CD14-positive monocyte (primary cell): ENCODE results near the gene NID2. TPM values are rescaled to one million over a fixed set of nuclear protein-coding genes. Genes with fewer than 3 reads are reported as not detected.

Experiments used
- DNase-seq, 3 donors: peaks; one replicate each; pipeline ENCODE4 v3.0.0-alpha.2; 2011 to 2022
- H2AFZ ChIP-seq: 2 replicates; pipeline ENCODE4 v1.6.0; 2012; ENCODE audit warnings: mild to moderate bottlenecking, low read depth, low read length, inconsistent platforms; ENCODE audit not compliant: insufficient read depth, poor library complexity, severe bottlenecking
- H3K27ac ChIP-seq, 2 donors: 1 replicate in 1 of 2; 2 replicates in 1 of 2; pipeline ENCODE4 v1.5.1; 2012 to 2013; ENCODE audit warnings: low read length in 2 of 2, control low read depth in 1 of 2, inconsistent platforms in 1 of 2, low read depth in 1 of 2, mild to moderate bottlenecking in 1 of 2
- H3K27me3 ChIP-seq, 2 donors: one replicate each; pipeline versions ENCODE4 v1.6.0 to v1.6.1; 2011 to 2013; ENCODE audit warnings: low read length in 2 of 2; ENCODE audit not compliant: control insufficient read depth in 2 of 2, insufficient read depth in 2 of 2
- H3K36me3 ChIP-seq, 2 donors: replicated peaks in 1 of 2; 1 replicate in 1 of 2; 2 replicates in 1 of 2; pipeline versions ENCODE4 v1.5.1 to v1.6.1; 2012 to 2013; ENCODE audit warnings: low read length in 2 of 2, control low read depth in 1 of 2, inconsistent platforms in 1 of 2, mild to moderate bottlenecking in 1 of 2; ENCODE audit not compliant: insufficient read depth in 2 of 2, control insufficient read depth in 1 of 2
- H3K4me1 ChIP-seq, 2 donors: 1 replicate in 1 of 2; 2 replicates in 1 of 2; pipeline versions ENCODE4 v1.5.1 to v1.6.1; 2012 to 2013; ENCODE audit warnings: low read length in 2 of 2, control low read depth in 1 of 2, inconsistent platforms in 1 of 2, mild to moderate bottlenecking in 1 of 2, moderate library complexity in 1 of 2; ENCODE audit not compliant: insufficient read depth in 2 of 2, control insufficient read depth in 1 of 2
- H3K4me2 ChIP-seq: replicated peaks from 2 replicates; pipeline ENCODE3; 2012; ENCODE audit warnings: low read length, moderate library complexity, mild to moderate bottlenecking; ENCODE audit not compliant: poor library complexity, severe bottlenecking; ENCODE audit errors: extremely low read depth
- H3K4me3 ChIP-seq, 3 experiments: fragments of 200-600 bp in 1 of 3; sonication (generic) in 1 of 3; replicated peaks in 1 of 3; 1 replicate in 2 of 3; 2 replicates in 1 of 3; pipeline ENCODE4 v1.5.1; 2011 to 2013; ENCODE audit warnings: low read length in 3 of 3, mild to moderate bottlenecking in 3 of 3, control low read depth in 2 of 3, low read depth in 2 of 3, inconsistent platforms in 1 of 3, moderate library complexity in 1 of 3
- H3K79me2 ChIP-seq: 2 replicates; pipeline ENCODE4 v1.6.0; 2012; ENCODE audit warnings: mild to moderate bottlenecking, control low read depth, inconsistent platforms, low read length, moderate library complexity; ENCODE audit not compliant: insufficient read depth
- H3K9ac ChIP-seq: 2 replicates; pipeline ENCODE4 v1.6.0; 2017; ENCODE audit warnings: low read length, mild to moderate bottlenecking; ENCODE audit not compliant: insufficient read depth, poor library complexity, severe bottlenecking
- H3K9me3 ChIP-seq, 2 donors: replicated peaks in 1 of 2; 1 replicate in 1 of 2; 2 replicates in 1 of 2; pipeline versions ENCODE4 v1.5.1 to v1.6.1; 2012 to 2013; ENCODE audit warnings: low read length in 2 of 2, control low read depth in 1 of 2; ENCODE audit not compliant: control insufficient read depth in 1 of 2, insufficient read depth in 1 of 2
- H4K20me1 ChIP-seq: 2 replicates; pipeline ENCODE4 v1.6.0; 2012; ENCODE audit warnings: mild to moderate bottlenecking, low read length, control low read depth, moderate library complexity; ENCODE audit not compliant: insufficient read depth
- H3K27ac Mint-ChIP-seq, 7 donors: one replicate each; pipeline ENCODE4 v1.8.0; 2020; ENCODE audit warnings: mild to moderate bottlenecking in 7 of 7, mixed read lengths in 7 of 7, moderate library complexity in 6 of 7, inconsistent platforms in 2 of 7
- H3K27me3 Mint-ChIP-seq, 3 donors: one replicate each; pipeline ENCODE4 v1.8.0; 2021 to 2022; ENCODE audit warnings: low read depth in 3 of 3, mild to moderate bottlenecking in 3 of 3, mixed read lengths in 3 of 3, moderate library complexity in 3 of 3, inconsistent platforms in 1 of 3
- H3K36me3 Mint-ChIP-seq, 2 donors: one replicate each; pipeline ENCODE4 v1.8.0; 2020; ENCODE audit warnings: mixed read lengths in 2 of 2, inconsistent platforms in 1 of 2, mild to moderate bottlenecking in 1 of 2
- H3K4me1 Mint-ChIP-seq: one replicate; pipeline ENCODE4 v1.8.0; 2020; ENCODE audit warnings: mild to moderate bottlenecking, mixed read lengths
- H3K4me3 Mint-ChIP-seq, 2 donors: one replicate each; pipeline ENCODE4 v1.8.0; 2020; ENCODE audit warnings: mild to moderate bottlenecking in 2 of 2, mixed read lengths in 2 of 2, moderate library complexity in 1 of 2
- H3K9me3 Mint-ChIP-seq, 7 donors: one replicate each; pipeline ENCODE4 v1.8.0; 2020 to 2022; ENCODE audit warnings: mixed read lengths in 7 of 7, mild to moderate bottlenecking in 6 of 7, moderate library complexity in 6 of 7, inconsistent platforms in 2 of 7
- WGBS: methylation state at CpG from one replicate; pipeline ENCODE4 v1.1.5; 2013; ENCODE audit warnings: missing lambda C conversion rate; ENCODE audit not compliant: insufficient coverage; 5-methylcytosine and 5-hydroxymethylcytosine counted together
- intact Hi-C, 2 donors: fragments of 100-400 bp; cut with micrococcal nuclease; formaldehyde crosslinking; loops; one replicate each; pipeline versions ENCODE4 v1.15.0 to v1.15.1; 2023
- polyA plus RNA-seq, 3 donors: library from polyadenylated mRNA; depleted of rRNA in 1 of 3; unstranded in 2 of 3; stranded (reverse) in 1 of 3; fragments of 300-500 nt in 2 of 3; fragments of >200 nt in 1 of 3; fragmentation: Illumina TruSeq in 2 of 3; gene quantifications; 1 replicate in 2 of 3; 2 replicates in 1 of 3; pipeline ENCODE4 v1.2.3, GENCODE V29; 2012 to 2021
- TF ChIP-seq, protein P1 (sequence below): fragments of 200-600 bp; IDR thresholded peaks from one replicate; pipeline ENCODE4 v1.8.0; 2022; ENCODE audit warnings: antibody characterized with exemption, mild to moderate bottlenecking

NID2 gene
- polyA plus RNA-seq, 3 donors = not detected

DNA sequence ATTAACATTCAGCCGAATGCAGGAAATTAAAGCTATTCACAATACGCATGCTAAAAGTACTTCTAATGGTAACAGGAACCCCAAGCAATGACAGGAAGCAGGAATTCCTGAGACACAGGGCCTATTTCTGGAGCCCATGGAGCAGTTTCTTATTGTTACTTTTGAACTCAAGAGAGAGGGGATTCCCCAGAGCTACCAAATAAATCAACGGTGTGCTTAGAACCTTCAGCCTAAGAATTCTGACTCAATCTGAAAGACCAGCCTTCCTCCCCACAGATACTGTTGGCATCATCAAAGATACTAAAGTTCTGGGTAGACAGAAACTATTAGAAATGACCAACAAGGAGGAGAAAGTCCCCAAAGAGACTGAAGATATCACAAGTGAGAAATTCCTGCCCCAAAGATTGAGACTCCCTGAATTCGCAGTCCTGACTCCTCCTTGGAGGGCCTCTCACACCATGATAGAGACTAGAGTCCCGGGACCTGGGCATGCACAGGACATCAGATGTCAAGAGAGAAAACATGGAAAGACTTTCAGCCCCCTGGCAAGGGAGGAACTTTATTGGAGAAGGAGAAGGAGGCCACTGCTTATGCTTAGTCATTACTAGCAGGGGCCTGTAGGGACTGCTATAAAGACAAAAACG, 46.8 kb downstream of the NID2 start:
- TF ChIP-seq, protein P1, sequence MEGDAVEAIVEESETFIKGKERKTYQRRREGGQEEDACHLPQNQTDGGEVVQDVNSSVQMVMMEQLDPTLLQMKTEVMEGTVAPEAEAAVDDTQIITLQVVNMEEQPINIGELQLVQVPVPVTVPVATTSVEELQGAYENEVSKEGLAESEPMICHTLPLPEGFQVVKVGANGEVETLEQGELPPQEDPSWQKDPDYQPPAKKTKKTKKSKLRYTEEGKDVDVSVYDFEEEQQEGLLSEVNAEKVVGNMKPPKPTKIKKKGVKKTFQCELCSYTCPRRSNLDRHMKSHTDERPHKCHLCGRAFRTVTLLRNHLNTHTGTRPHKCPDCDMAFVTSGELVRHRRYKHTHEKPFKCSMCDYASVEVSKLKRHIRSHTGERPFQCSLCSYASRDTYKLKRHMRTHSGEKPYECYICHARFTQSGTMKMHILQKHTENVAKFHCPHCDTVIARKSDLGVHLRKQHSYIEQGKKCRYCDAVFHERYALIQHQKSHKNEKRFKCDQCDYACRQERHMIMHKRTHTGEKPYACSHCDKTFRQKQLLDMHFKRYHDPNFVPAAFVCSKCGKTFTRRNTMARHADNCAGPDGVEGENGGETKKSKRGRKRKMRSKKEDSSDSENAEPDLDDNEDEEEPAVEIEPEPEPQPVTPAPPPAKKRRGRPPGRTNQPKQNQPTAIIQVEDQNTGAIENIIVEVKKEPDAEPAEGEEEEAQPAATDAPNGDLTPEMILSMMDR = no peak
- Histone ChIP-seq H3K9me3 (no peaks in the 10 kb centered on the region), H3K27ac (no peak overlapping the region), H3K9ac (no peak overlapping the region), H3K36me3 (no peaks in the 10 kb centered on the region), H3K4me2 (no peak overlapping the region), H3K4me3 (no peak overlapping the region), H4K20me1 (no peaks in the 10 kb centered on the region), H3K4me1 (no peaks in the 10 kb centered on the region), H3K79me2 (no peaks in the 10 kb centered on the region), H3K27me3 (peaks cover 0 to 2% of the 10 kb centered on the region in 2 donors), H2AFZ (no peak overlapping the region)
- peaks cover 0 to 10% (median 7%) of the 10 kb centered on the region in 3 donors for H3K27me3 Mint-ChIP-seq
- intact Hi-C loops = no loop called here
- no CpG with 5 or more reads among the region's 6 CpGs for WGBS
- H3K36me3 Mint-ChIP-seq = no peaks in the 10 kb centered on the region
- no peak overlapping the region for H3K27ac Mint-ChIP-seq
- H3K4me1 Mint-ChIP-seq = no peaks in the 10 kb centered on the region
- peaks cover 0 to 10% (median 5%) of the 10 kb centered on the region in 7 donors for H3K9me3 Mint-ChIP-seq
- no peak for DNase-seq
- H3K4me3 Mint-ChIP-seq = no peak overlapping the region

DNA sequence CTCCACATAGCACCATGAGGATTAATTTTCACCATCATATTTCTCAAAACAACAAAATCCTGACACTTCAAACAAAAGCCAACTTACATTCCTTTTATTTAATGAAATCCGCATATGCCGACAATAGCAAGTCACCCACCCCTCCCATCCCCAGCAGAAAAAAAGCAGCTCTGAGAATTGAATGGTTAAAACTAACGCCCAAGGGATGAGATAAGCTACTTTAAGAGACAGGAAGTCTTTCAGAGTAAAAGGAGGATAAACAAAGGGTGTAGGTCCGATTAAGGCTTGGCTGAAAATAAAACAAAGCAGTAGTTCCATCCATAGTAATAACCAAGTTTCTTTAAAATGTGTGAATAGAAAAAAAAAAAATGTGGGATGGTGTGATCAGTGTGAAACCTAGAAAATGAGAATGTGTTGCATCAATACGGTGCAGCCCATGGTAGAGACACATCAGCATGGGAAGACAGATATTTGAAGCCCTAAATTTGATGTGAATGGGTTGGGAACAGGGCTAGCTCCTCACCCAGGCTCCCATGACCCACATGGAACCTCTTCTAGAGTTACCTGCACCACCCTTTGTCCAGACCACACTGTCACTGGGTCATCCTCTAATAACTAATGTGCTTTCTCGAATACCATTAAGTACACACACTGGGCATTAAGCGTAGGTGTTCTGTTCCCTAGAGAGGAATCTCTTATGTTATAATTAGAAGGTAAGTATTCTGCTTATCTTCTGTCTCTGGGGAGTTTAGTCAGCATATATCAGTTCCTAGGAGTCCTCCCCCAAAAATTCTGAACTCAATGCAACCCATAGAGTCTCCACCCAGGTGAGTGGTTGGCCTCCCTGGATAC, 47.8 kb downstream of the NID2 start:
- Mint-ChIP-seq H3K36me3 (no peaks in the 10 kb centered on the region), H3K27ac (no peak overlapping the region), H3K27me3 (peaks cover 1 to 11% (median 9%) of the 10 kb centered on the region in 3 donors), H3K4me3 (no peak overlapping the region), H3K4me1 (no peaks in the 10 kb centered on the region), H3K9me3 (peaks cover 0 to 10% (median 5%) of the 10 kb centered on the region in 7 donors)
- no CpG with 5 or more reads among the region's 7 CpGs for WGBS
- Histone ChIP-seq H3K4me3 (no peak overlapping the region), H3K36me3 (no peaks in the 10 kb centered on the region), H3K9me3 (no peaks in the 10 kb centered on the region), H3K79me2 (no peaks in the 10 kb centered on the region), H3K27me3 (peaks cover 0 to 2% of the 10 kb centered on the region in 2 donors), H3K4me1 (no peaks in the 10 kb centered on the region), H4K20me1 (no peaks in the 10 kb centered on the region), H2AFZ (no peak overlapping the region), H3K4me2 (no peak overlapping the region), H3K27ac (no peak overlapping the region), H3K9ac (no peak overlapping the region)
- no peak for DNase-seq
- TF ChIP-seq, protein P1 = no peak
- intact Hi-C loops = no loop called here
